ENCODE measurements around the gene TMEM248.
"Not testable (repeated sequence)": the region's sequence is repeated elsewhere in the genome, so short reads cannot be mapped to it uniquely, and the experiment has no call there.

- not testable (repeated sequence) for TF ChIP-seq CTCF, POLR2A (IDR thresholded peaks at IDR 0.05)
These were observed 68.5 kb downstream of the TMEM248 start for GRCh38 chr7:66989552-66989951.
